ENCODE measurements around the gene APEH. TPM values are rescaled to one million over a fixed set of nuclear protein-coding genes. Genes with fewer than 3 reads are reported as not detected.
"Not testable (repeated sequence)": the region's sequence is repeated elsewhere in the genome, so short reads cannot be mapped to it uniquely, and the experiment has no call there.

Gene APEH
- total RNA-seq, 3 donors from 2014 or later: 129 to 183 (median 171) TPM

DNA sequence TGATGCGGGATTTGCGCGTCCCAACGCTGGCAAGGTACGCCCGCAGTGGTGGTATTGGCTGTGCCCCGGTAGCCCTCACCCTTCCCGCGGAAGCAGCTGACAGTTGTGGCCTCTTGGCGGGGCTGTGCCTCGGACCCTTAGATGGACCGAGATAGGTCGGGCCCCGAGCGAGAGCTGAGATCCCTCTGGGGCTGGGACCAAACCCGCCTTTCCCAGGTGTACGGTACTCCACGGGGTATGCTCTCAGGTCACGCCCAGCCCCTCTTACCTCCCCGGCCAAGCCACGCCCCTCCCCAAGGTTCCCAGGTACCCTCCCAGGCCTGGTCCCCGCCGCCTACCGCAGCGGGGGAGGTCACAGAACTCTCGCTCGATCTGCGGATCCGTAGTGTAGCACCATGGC is 12.2 kb downstream of the APEH start:
- ATAC-seq (peak; percentile 4 to 11), DNase-seq (peak; percentile 29)
- H3K36me3 Mint-ChIP-seq (ENCODE audit: insufficient read depth): peaks cover 16% of the 10 kb centered on the region
- H3K9me3 Mint-ChIP-seq; H3K27me3 Mint-ChIP-seq (ENCODE audit: low read depth): not testable (repeated sequence)
- H3K4me3 Mint-ChIP-seq: peak overlapping the region; percentile 43
- H3K4me1 Mint-ChIP-seq (ENCODE audit: low read depth): peaks cover 32% of the 10 kb centered on the region

DNA sequence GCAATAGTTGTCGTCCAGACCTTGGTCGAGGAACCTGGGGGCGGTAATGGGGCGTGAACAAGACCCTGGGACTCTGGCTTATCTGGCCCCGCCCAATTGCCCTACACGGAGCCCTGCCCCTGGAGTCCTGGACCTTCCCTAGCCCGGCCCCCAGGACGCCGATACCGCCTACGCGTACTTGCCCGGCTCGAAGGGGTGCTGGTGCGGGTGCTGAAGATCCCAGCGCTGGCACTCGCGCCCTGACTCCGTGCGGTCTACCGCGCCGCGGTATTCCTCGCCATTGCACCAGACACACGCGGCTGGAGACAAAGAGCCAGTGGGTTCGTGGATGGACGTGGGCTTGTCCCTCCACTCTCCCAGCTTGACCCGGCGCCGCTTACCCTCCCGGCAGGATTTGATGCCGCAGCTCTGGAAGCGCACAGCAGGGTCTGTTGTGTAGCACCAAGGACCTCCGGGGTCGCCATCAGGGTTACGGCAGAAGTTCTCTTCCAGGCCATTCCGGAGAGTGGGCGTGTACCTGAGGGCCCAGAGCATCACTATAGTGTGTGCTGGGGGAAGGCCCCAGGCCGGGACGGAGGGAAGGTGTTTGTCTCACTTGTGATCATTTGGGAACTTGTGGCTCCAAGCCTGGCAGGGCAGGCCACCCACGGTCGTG is 12.7 kb downstream of the APEH start:
- not testable (repeated sequence) for DNase-seq; H3K27me3 Mint-ChIP-seq (ENCODE audit: low read depth); H3K9me3 Mint-ChIP-seq
- peak; percentile 19 to 23 for ATAC-seq
- peaks cover 16% of the 10 kb centered on the region for H3K36me3 Mint-ChIP-seq (ENCODE audit: insufficient read depth)
- peaks cover 34% of the 10 kb centered on the region for H3K4me1 Mint-ChIP-seq (ENCODE audit: low read depth)
- H3K4me3 Mint-ChIP-seq: peak overlapping the region; percentile 21

DNA sequence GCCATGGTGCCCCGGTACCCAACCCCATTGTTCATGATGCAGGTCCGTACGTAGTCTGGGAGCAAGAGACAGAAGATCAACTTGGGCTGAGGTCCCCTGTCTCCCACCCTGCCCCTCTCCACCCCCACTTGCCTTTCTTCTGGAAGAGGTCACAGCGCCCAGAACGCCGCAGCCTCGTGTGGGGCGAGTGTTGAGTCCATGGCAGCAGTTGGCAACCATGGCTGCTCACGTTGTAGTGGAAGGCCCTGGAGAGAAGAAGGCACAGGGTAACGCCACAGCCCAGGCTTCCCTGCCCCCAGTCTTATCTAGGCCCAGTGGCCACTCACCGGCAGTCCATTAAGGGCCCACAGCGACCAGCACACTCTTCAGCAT is 13.3 kb downstream of the APEH start:
- Mint-ChIP-seq H3K4me1 (ENCODE audit: low read depth) (peaks cover 34% of the 10 kb centered on the region), H3K36me3 (ENCODE audit: insufficient read depth) (peaks cover 16% of the 10 kb centered on the region)
- not testable (repeated sequence) for H3K4me3 Mint-ChIP-seq; ATAC-seq; DNase-seq; H3K27me3 Mint-ChIP-seq (ENCODE audit: low read depth); H3K9me3 Mint-ChIP-seq

DNA sequence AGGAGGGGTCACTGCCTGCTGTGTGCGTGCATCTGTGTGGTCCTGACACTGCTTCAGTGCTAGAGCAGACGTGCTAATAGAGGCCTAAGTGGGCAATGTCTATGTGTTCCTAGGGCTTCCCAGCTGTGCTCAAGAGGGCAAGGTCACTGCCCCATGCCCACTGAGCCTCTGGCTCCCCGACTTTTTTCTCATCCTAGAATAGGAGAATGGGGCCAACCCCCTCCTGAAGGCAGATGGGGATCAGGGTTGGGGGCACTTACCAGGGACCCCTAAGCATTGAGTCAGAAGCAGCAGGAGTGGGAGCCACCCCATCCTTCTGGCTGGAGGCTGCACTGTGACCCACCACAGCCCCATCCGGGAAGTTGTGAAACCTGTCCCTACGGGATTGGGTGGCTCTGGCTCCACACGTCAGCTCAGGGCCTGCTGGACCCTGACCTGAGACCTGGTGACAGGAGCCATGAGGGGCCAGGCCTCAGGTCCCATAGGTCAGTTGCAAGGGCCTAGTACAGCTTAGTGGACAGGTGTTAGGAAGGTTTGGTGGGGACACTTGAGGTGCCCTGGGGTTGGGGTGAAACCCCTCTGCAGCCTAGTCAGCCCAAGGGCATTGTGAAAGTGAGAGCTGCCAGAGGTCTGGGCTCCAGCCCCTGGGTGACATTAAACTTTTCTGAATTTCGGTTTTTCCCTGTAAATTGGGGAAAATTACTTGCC is 14.3 kb downstream of the APEH start:
- not testable (repeated sequence) for DNase-seq; H3K9me3 Mint-ChIP-seq; H3K36me3 Mint-ChIP-seq (ENCODE audit: insufficient read depth); H3K27me3 Mint-ChIP-seq (ENCODE audit: low read depth); ATAC-seq
- H3K4me1 Mint-ChIP-seq (ENCODE audit: low read depth): peaks cover 38% of the 10 kb centered on the region
- H3K4me3 Mint-ChIP-seq: peak overlapping the region; percentile 97

DNA sequence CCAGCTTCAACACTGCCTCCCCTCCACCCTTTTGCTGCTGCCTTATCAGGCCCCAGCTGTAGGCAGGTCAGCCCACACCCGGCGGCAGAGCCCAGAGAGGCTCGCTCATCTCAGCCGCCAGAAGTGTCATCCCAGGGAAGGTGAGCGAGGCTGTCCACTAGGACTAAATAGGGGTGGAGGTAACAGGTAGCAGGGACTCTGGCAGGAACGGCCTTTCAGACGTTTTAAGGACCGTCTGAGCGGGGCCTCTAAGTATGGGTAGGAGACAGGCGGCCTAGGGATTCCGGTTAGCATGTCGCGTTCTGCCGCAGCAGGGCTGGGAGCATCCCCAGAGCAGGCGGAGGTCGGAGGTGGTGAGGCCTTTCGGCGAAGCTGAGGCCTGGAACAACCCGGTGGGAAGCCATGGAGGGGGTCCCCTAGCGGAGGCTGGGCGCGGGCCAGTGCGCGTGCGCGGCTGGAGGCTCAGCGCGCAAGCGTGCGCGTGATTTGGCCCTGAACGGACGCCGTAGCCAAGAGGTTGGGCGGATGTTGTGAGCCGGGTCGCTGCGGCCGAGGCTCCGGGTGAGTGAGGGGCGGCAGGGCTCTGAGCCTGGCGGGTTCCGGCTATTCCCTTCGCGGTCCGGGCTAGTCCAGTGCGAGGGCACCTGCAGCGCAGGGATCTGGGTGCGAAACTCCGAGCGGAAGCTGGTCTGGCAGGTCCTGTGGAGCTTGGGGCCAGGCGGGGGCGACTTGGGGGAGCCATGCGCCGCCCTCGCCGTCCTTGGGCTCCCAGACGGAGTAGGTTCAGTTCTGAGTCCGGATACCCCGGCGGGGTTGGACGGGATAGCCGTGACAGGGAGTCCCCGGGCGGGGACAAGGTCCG is 15.1 kb downstream of the APEH start, which contains the start of the genes MST1 and RNF123:
Gene MST1, minus strand, starts transcription at position 429 of the 862 bp plus-strand sequence. CDS start 783 bp downstream, outside the sequence.
Gene RNF123, plus strand, starts transcription at position 512 of the 862 bp plus-strand sequence. CDS start 1,609 bp downstream, outside the sequence.
- Mint-ChIP-seq H3K4me3 (peak within 1 kb of the TSS; percentile 97), H3K36me3 (ENCODE audit: insufficient read depth) (peaks cover 4% of the 10 kb centered on the region), H3K4me1 (ENCODE audit: low read depth) (peaks cover 38% of the 10 kb centered on the region), H3K27me3 (ENCODE audit: low read depth) (peaks cover 7% of the 10 kb centered on the region), H3K9me3 (no peaks in the 10 kb centered on the region)
- ATAC-seq (peak; percentile 80 to 81), DNase-seq (peak; percentile 90)

DNA sequence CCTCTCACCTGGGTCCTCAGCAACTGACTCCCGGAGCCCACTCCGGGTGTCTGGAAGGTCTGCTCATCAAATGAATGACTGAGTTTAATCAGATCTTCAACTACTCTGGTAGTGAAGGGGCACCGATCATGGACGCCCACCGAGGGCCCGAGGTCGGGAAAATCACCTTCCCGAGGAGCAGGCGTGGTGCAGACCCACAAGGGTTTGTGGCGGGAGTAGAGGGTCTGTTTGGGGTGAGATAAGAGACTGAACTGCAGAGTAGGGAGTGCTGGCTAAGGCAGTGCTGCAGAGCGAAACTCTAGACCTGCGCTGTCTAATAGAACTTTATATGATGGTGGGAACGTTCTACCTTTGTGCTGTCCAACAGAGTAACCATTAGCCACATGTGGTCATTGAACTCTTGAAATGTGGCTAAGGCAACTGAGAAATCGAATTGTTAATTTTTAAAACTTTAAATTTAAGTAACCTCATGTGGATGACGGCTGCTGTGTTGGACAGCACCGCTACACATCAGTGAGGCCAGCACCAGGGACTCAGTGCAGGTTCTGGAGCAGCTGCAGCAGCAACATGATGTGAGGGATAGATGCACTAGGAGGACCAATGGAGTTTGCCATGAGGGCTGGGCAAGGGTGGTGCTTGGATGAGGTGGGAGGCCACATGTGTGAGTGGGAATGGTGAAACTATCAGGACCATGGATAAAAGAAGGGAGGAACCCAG is 15.9 kb downstream of the APEH start:
- not testable (repeated sequence) for H3K27me3 Mint-ChIP-seq (ENCODE audit: low read depth); ATAC-seq; H3K9me3 Mint-ChIP-seq; DNase-seq; H3K36me3 Mint-ChIP-seq (ENCODE audit: insufficient read depth)
- Mint-ChIP-seq H3K4me1 (ENCODE audit: low read depth) (peaks cover 38% of the 10 kb centered on the region), H3K4me3 (peak overlapping the region; percentile 97)

DNA sequence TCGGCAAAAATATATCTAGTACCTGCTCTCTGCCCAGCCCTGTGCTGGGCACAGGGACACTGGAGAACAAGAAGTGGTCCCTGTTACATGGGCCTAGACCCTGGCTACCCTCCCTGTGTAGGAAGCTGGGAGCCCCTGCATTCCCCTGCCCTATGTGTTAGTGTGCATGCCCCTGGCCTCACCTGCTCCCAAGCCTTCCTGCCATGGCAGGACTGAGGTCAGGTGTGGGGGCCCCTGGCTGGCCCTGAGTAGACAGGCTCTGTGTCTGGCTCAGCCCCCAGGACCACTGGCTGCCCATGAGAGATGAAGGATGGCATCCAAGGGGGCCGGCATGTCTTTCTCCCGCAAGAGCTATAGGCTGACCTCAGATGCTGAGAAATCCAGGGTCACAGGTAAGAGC is 16.7 kb downstream of the APEH start:
- H3K27me3 Mint-ChIP-seq (ENCODE audit: low read depth); H3K9me3 Mint-ChIP-seq: not testable (repeated sequence)
- peaks cover 38% of the 10 kb centered on the region for H3K4me1 Mint-ChIP-seq (ENCODE audit: low read depth)

DNA sequence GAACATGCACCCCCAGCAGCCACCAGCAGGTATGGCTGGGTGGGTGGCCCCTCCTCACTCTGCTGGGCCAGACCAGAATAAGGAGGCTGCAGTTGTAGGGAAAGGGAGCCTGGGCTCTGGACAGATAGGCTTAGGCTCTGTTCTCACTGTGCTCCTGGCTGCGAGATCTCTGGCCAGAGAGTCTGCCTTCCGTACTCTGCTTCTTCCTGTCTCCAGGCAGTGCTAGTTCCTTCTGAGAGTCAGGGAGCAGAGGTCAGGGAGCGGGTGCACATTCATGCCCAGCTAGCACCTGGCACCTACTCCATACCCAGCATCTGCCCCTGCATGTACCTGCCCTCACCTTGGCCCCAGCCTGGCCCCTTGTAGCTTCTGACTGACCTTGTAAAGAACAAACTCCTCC is 17.3 kb downstream of the APEH start:
- Mint-ChIP-seq H3K4me3 (peak overlapping the region; percentile 26), H3K4me1 (ENCODE audit: low read depth) (peaks cover 38% of the 10 kb centered on the region)
- not testable (repeated sequence) for DNase-seq; H3K36me3 Mint-ChIP-seq (ENCODE audit: insufficient read depth); H3K27me3 Mint-ChIP-seq (ENCODE audit: low read depth); H3K9me3 Mint-ChIP-seq; ATAC-seq

More for the DNA sequence above, 16.7 kb downstream of the APEH start:
- DNase-seq; H3K36me3 Mint-ChIP-seq (ENCODE audit: insufficient read depth); ATAC-seq: not testable (repeated sequence)
- H3K4me3 Mint-ChIP-seq: peak overlapping the region; percentile 97

DNA sequence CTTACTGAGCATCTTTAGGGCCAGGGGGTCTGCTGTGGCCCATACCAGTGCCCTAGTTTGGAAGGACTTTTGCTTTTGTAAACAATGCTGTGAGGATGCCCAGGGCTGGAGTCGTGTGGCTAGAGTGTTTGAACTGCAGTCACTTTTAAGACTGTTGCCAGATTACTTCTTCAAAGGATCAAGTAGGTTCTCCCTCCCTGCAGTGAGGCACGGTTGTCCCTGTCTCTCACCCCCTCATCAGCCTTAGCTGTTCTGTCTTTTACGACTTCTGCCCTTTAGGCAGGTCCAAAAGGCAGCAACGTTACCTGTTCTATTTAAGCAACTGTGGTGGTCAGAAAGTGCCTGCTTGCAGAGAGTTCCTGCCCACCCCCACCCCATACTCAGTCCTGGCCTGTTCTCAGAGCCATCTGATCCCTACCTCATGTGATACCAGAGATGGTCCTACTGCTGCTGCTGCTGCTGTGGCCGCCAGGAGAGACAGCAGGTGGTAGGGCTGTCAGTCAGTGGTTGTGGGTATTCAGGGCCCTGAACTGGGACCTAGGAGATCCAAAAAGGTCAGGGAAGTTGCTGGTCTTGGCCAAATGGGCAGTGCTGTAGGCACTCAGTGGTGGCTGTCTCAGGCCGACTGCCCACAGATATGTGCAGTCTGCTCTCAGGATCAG is 20.4 kb downstream of the APEH start:
- not testable (repeated sequence) for ATAC-seq; H3K27me3 Mint-ChIP-seq (ENCODE audit: low read depth); H3K9me3 Mint-ChIP-seq; H3K4me3 Mint-ChIP-seq; DNase-seq; H3K36me3 Mint-ChIP-seq (ENCODE audit: insufficient read depth)
- H3K4me1 Mint-ChIP-seq (ENCODE audit: low read depth): peaks cover 21% of the 10 kb centered on the region

DNA sequence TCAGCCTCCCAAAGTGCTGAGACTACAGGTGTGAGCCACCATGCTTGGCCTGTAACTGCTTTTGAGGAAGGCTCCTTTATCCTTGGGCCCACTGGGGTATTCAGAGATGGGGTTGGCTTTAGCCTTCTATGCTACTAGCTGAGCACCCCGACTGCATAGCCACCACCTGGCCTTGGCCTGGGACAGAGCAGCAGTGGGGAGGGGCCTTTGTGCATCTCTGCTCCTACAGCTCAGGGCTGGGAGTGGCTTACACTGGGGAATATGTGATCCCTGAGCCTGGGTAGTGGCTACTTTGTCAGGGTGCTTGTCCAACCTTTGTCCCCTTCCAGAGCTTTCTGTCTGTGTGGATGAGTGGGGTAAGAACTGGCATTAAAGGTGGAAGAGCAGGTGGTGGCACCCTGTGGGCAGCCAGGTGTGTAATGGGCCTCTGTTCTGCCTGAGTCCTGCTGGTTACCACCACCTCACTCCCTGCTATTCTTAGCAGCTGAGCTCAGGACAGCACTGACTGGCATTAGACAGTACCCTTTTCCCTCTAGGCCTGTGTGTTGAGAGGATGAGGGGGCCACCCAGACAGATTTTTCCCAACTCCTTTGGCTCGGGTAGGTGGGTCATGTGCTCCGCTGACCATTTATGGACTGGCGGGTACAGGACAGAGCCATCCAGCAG is 21.3 kb downstream of the APEH start:
- not testable (repeated sequence) for DNase-seq; H3K4me3 Mint-ChIP-seq; H3K36me3 Mint-ChIP-seq (ENCODE audit: insufficient read depth)

DNA sequence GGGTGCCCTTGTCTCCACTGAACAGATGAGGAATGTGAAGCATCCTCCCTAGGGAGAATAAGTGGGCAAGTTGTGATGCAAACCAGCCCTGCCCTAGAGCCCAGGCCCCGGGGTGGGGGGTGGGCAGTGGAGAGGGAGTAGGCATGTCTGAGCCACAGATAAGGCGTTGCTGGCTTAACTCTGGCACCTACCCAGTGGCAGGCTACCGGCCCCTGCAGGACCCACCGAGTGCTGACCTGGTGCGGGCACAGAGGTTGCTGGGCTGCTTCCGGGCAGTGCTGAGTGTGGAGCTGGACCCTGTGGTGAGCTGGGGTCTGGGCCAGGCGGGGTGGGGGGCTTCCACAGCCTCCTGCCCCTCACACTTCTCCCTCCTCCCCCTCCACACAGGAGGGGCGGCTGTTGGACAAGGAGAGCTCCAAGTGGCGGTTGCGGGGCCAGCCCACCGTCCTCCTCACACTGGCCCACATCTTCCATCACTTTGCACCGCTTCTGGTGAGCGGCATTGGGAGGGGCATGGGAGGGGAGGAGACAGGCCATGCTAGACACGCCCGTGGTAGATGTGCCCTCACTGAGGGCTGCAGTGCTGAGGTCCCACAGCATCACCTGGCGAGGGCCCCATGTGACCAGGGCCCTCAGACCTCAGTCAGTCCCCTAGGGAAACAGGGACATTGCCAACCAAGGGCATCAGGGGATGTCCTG is 25.3 kb downstream of the APEH start:
- DNase-seq (no peak), ATAC-seq (no peak)
- H3K9me3 Mint-ChIP-seq: no peaks in the 10 kb centered on the region
- H3K36me3 Mint-ChIP-seq (ENCODE audit: insufficient read depth): peaks cover 7% of the 10 kb centered on the region
- H3K4me3 Mint-ChIP-seq: no peak overlapping the region
- peaks cover 2% of the 10 kb centered on the region for H3K4me1 Mint-ChIP-seq (ENCODE audit: low read depth)
- H3K27me3 Mint-ChIP-seq (ENCODE audit: low read depth): no peaks in the 10 kb centered on the region

More for the DNA sequence above, 21.3 kb downstream of the APEH start:
- H3K27me3 Mint-ChIP-seq (ENCODE audit: low read depth); H3K9me3 Mint-ChIP-seq; ATAC-seq: not testable (repeated sequence)
- peaks cover 14% of the 10 kb centered on the region for H3K4me1 Mint-ChIP-seq (ENCODE audit: low read depth)

DNA sequence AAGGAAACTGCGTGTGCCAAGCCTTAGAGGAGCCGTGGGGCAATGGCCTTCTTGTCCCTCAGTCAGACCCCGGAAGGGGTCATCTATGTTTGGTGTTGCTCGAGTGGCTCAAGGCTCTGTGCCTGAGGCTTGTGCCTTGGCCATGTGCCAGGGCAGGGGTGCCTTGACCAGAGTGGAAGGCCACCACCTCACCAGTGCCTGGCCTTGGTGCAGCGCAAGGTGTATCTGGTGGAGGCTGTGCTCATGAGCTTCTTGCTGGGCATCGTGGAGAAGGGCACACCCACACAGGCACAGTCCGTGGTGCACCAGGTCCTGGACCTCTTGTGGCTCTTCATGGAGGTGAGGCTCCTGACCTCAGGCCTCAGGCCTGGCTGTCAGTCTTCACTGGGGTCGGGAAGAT is 25.9 kb downstream of the APEH start:
- Mint-ChIP-seq H3K4me3 (no peak overlapping the region), H3K27me3 (ENCODE audit: low read depth) (no peaks in the 10 kb centered on the region), H3K4me1 (ENCODE audit: low read depth) (peaks cover 2% of the 10 kb centered on the region), H3K36me3 (ENCODE audit: insufficient read depth) (peaks cover 7% of the 10 kb centered on the region), H3K9me3 (no peaks in the 10 kb centered on the region)
- DNase-seq (no peak), ATAC-seq (no peak)
